NT2/D1 (cell line): ENCODE measurements around the gene LILRB2.
"Not testable (repeated sequence)": the region's sequence is repeated elsewhere in the genome, so short reads cannot be mapped to it uniquely, and the experiment has no call there.

Experiments used
- SUZ12 ChIP-seq: IDR thresholded peaks from 2 replicates; pipeline ENCODE4 v1.6.1; 2011; ENCODE audit not compliant: insufficient read length, insufficient read depth; ENCODE audit errors: extremely low read depth
- YY1 ChIP-seq: IDR thresholded peaks from 2 replicates; pipeline ENCODE4 v1.6.1; 2011; ENCODE audit not compliant: insufficient read length, insufficient read depth
- ZNF274 ChIP-seq: IDR thresholded peaks from 2 replicates; pipeline ENCODE4 v1.6.1; 2011; ENCODE audit warnings: mild to moderate bottlenecking, low read depth, low read length

DNA sequence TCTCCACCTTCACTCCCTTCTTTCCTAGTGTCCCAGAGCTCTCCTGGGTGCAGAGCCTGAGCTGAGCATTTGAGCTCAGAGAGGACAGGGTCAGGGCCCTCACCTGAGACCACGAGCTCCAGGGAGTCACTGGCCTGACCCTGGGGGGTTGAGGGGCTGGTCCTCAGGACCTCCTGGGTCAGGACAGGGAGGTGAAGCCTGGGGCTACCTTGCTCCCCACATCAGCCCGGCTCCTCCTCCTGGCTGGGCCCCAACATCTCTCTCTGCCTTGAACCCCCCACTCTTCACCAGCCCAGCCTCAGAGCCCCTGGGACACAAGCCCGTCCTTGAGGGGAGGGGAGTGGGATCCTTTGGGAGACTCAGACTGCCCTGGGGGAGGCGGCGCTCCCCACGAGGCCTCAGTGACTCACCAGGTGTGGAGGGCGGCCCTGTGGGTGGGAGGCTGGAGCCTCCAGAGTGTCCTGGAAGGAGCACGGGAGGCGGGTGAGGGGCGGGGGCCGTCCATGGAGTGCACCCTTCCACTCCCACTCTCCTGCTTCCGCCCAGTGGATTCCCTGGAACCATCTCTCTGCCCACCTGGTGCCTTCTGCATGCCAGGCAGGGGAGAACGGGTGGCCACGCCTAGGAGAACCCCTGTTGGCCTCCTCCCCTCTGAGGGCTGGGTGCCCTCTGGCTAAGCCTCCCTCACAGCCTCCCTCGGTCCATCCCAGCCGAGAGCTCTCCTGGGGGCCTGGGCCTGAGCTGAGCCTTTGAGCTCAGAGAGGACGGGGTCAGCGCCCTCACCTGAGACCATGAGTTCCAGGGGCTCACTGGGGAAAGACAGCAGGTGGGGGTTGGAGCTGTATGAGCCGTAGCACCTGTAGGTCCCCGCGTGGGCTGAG, 41.2 kb downstream of the LILRB2 start:
- not testable (repeated sequence) for TF ChIP-seq SUZ12, ZNF274, YY1
